ENCODE data around the gene MAST3. TPM values are rescaled to one million over a fixed set of nuclear protein-coding genes. Genes with fewer than 3 reads are reported as not detected.

Gene MAST3
- total and polyA plus RNA-seq, 2 donors (not counting 1 experiment from before 2014, with no cell fraction given) = 43.5 to 85.5 TPM

DNA sequence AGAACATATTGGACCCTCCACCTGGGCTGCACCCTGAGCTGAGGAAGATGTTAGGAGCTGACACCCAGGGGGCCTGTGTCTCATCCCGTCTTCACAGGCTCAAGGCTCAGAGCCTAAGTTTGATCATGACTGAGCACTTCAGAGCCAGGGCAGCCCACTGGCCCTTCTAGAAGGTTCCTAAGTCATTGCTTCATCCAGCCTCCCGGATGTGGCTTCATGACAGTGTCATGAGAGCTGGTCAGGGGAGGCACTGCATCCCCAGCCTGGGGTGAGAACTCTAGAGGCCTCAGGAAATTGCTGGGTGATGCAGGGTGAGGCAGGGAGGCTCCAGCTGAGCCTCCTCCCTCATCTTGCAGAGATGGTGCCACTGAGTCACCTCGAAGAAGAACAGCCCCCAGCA, 30.5 kb downstream of the MAST3 start:
- DNase-seq (no peak), ATAC-seq (ENCODE audit: low read depth) (no peak)
- Mint-ChIP-seq H3K9me3 (ENCODE audit: insufficient read depth) (no peaks in the 10 kb centered on the region), H3K4me3 (no peak overlapping the region), H3K4me1 (no peaks in the 10 kb centered on the region), H3K27ac (no peak overlapping the region), H3K27me3 (no peaks in the 10 kb centered on the region)
- Histone ChIP-seq H3K4me3 (ENCODE audit: control extremely low read depth in 1 of 5, extremely low read depth in 1 of 5, insufficient read depth in 1 of 5, low read depth in 2 of 5, low read length in 4 of 5) (no peak overlapping the region), H3K9me3 (ENCODE audit: control extremely low read depth in 1 of 3, control insufficient read depth in 2 of 3, insufficient read depth in 1 of 3, low read length in 2 of 3) (no peaks in the 10 kb centered on the region), H3K4me1 (ENCODE audit: control insufficient read depth in 2 of 2, insufficient read depth in 2 of 2, low read length in 2 of 2) (no peaks in the 10 kb centered on the region), H3K27me3 (replicated peaks in 1 of 4; ENCODE audit: control extremely low read depth in 1 of 4, control insufficient read depth in 3 of 4, insufficient read depth in 4 of 4, low read length in 3 of 4) (no peaks in the 10 kb centered on the region), H3K79me2 (ENCODE audit: control insufficient read depth, insufficient read depth, low read length) (peaks cover 37% of the 10 kb centered on the region), H3K36me3 (replicated peaks in 1 of 2; ENCODE audit: control extremely low read depth in 1 of 2, control insufficient read depth in 1 of 2, extremely low read depth in 1 of 2, insufficient read depth in 2 of 2, low read length in 1 of 2) (peaks cover 0 to 82% of the 10 kb centered on the region in 2 experiments), H3K27ac (ENCODE audit: low read length in 2 of 2) (no peak overlapping the region), H3K9ac (ENCODE audit: low read length) (no peak overlapping the region), H2AFZ (ENCODE audit: insufficient read depth, low read depth, low read length, poor library complexity, severe bottlenecking) (no peak overlapping the region), H4K20me1 (ENCODE audit: control insufficient read depth, insufficient read depth, low read length, poor library complexity, severe bottlenecking) (peaks cover 34% of the 10 kb centered on the region), H3K4me2 (replicated peaks; ENCODE audit: low read depth, low read length, poor library complexity, severe bottlenecking) (no peak overlapping the region)
- CTCF ChIA-PET = interaction anchor here (0.6 kb wide), 1 partner anchor 53 kb away, joined by 3 read pairs; no protein-coding TSS in a partner anchor
- intact Hi-C loops (cut with micrococcal nuclease) = no loop called here
- WGBS (ENCODE audit: insufficient coverage) = 94% methylated on average over 2 of the region's 3 CpGs
- TF ChIP-seq, protein P1, sequence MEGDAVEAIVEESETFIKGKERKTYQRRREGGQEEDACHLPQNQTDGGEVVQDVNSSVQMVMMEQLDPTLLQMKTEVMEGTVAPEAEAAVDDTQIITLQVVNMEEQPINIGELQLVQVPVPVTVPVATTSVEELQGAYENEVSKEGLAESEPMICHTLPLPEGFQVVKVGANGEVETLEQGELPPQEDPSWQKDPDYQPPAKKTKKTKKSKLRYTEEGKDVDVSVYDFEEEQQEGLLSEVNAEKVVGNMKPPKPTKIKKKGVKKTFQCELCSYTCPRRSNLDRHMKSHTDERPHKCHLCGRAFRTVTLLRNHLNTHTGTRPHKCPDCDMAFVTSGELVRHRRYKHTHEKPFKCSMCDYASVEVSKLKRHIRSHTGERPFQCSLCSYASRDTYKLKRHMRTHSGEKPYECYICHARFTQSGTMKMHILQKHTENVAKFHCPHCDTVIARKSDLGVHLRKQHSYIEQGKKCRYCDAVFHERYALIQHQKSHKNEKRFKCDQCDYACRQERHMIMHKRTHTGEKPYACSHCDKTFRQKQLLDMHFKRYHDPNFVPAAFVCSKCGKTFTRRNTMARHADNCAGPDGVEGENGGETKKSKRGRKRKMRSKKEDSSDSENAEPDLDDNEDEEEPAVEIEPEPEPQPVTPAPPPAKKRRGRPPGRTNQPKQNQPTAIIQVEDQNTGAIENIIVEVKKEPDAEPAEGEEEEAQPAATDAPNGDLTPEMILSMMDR (IDR thresholded peaks at IDR 0.05) = no peak
- no peak for TF ChIP-seq EZH2 (IDR thresholded peaks at IDR 0.05; ENCODE audit: borderline replicate concordance, insufficient read depth, low read depth, low read length, poor library complexity, severe bottlenecking)
- POLR2A ChIA-PET = no interaction called here

GRCh38 chr19:18128805-18129204, 31.2 kb downstream of the MAST3 start:
- H3K79me2 ChIP-seq (ENCODE audit: control insufficient read depth, insufficient read depth, low read length) = peaks cover 30% of the 10 kb centered on the region
- no peaks in the 10 kb centered on the region for H3K9me3 ChIP-seq (ENCODE audit: control extremely low read depth in 1 of 3, control insufficient read depth in 2 of 3, insufficient read depth in 1 of 3, low read length in 2 of 3)
- peaks cover 26% of the 10 kb centered on the region for H4K20me1 ChIP-seq (ENCODE audit: control insufficient read depth, insufficient read depth, low read length, poor library complexity, severe bottlenecking)
- no peaks in the 10 kb centered on the region for H3K4me1 ChIP-seq (ENCODE audit: control insufficient read depth in 2 of 2, insufficient read depth in 2 of 2, low read length in 2 of 2)
- H2AFZ ChIP-seq (ENCODE audit: insufficient read depth, low read depth, low read length, poor library complexity, severe bottlenecking) = no peak overlapping the region
- H3K36me3 ChIP-seq (replicated peaks in 1 of 2; ENCODE audit: control extremely low read depth in 1 of 2, control insufficient read depth in 1 of 2, extremely low read depth in 1 of 2, insufficient read depth in 2 of 2, low read length in 1 of 2) = peaks cover 0 to 79% of the 10 kb centered on the region in 2 experiments
- Mint-ChIP-seq H3K9me3 (ENCODE audit: insufficient read depth) (no peaks in the 10 kb centered on the region), H3K4me1 (no peaks in the 10 kb centered on the region), H3K27me3 (no peaks in the 10 kb centered on the region), H3K27ac (no peak overlapping the region), H3K4me3 (no peak overlapping the region)
- no peaks in the 10 kb centered on the region for H3K27me3 ChIP-seq (replicated peaks in 1 of 4; ENCODE audit: control extremely low read depth in 1 of 4, control insufficient read depth in 3 of 4, insufficient read depth in 4 of 4, low read length in 3 of 4)
- DNase-seq (no peak), ATAC-seq (ENCODE audit: low read depth) (no peak)
- no peak overlapping the region for H3K4me2 ChIP-seq (replicated peaks; ENCODE audit: low read depth, low read length, poor library complexity, severe bottlenecking)
- ChIA-PET CTCF (no interaction called here), POLR2A (interaction anchor here (0.6 kb wide), 1 partner anchor 26 kb away, joined by 4 read pairs; no protein-coding TSS in a partner anchor)
- TF ChIP-seq, protein P1 (IDR thresholded peaks at IDR 0.05) = no peak
- TF ChIP-seq EZH2 (IDR thresholded peaks at IDR 0.05; ENCODE audit: borderline replicate concordance, insufficient read depth, low read depth, low read length, poor library complexity, severe bottlenecking) = no peak
- no peak overlapping the region for H3K27ac ChIP-seq (ENCODE audit: low read length in 2 of 2)
- no peak overlapping the region for H3K9ac ChIP-seq (ENCODE audit: low read length)
- WGBS (ENCODE audit: insufficient coverage) = 97% methylated on average over 10 of the region's 12 CpGs
- H3K4me3 ChIP-seq (ENCODE audit: control extremely low read depth in 1 of 5, extremely low read depth in 1 of 5, insufficient read depth in 1 of 5, low read depth in 2 of 5, low read length in 4 of 5) = no peak overlapping the region
- intact Hi-C loops (cut with micrococcal nuclease) = no loop called here
